GM23338 (cell line): ENCODE results near the gene FER. TPM values are rescaled to one million over a fixed set of nuclear protein-coding genes. Genes with fewer than 3 reads are reported as not detected.

Source experiments
- ATAC-seq: fragments of 200-7000 bp; cut with Tn5 transposase; 3 replicates; pipeline ENCODE4 v1.9.1; 2020
- DNase-seq: peaks from one replicate; pipeline ENCODE4 v3.0.0-alpha.2; 2015; ENCODE audit warnings: low spot score
- H2AFZ ChIP-seq: fragments of 200-600 bp; sonication (generic); 2 replicates; pipeline ENCODE4 v1.8.0; 2016; ENCODE audit warnings: antibody characterized with exemption, mild to moderate bottlenecking, moderate library complexity
- H3F3A ChIP-seq: fragments of 200-600 bp; sonication (generic); replicated peaks from 2 replicates; pipeline ENCODE4 v1.8.0; 2017; ENCODE audit warnings: antibody characterized with exemption, mixed run types, low read depth
- H3K27ac ChIP-seq: fragments of 200-600 bp; sonication (generic); 2 replicates; pipeline ENCODE4 v1.6.1; 2016; ENCODE audit warnings: low read depth
- H3K27me3 ChIP-seq: fragments of 200-600 bp; sonication (generic); 2 replicates; pipeline ENCODE4 v1.8.0; 2016; ENCODE audit warnings: mild to moderate bottlenecking, mixed run types, moderate library complexity; ENCODE audit not compliant: insufficient read depth
- H3K36me3 ChIP-seq: fragments of 200-600 bp; sonication (generic); 2 replicates; pipeline ENCODE4 v1.8.0; 2016; ENCODE audit warnings: mild to moderate bottlenecking; ENCODE audit not compliant: insufficient read depth
- H3K4me1 ChIP-seq: fragments of 200-600 bp; sonication (generic); 2 replicates; pipeline ENCODE4 v1.8.0; 2016; ENCODE audit warnings: mild to moderate bottlenecking, moderate library complexity; ENCODE audit not compliant: insufficient read depth
- H3K4me2 ChIP-seq: fragments of 200-600 bp; sonication (generic); 2 replicates; pipeline ENCODE4 v1.7.1; 2017; ENCODE audit warnings: mixed run types
- H3K4me3 ChIP-seq: fragments of 200-600 bp; sonication (generic); 2 replicates; pipeline ENCODE4 v1.6.1; 2016; ENCODE audit warnings: mixed run types
- H3K79me2 ChIP-seq: fragments of 200-600 bp; sonication (generic); replicated peaks from 2 replicates; pipeline ENCODE4 v1.8.0; 2017; ENCODE audit warnings: mild to moderate bottlenecking; ENCODE audit not compliant: insufficient read depth
- H3K9me2 ChIP-seq: fragments of 200-600 bp; sonication (generic); 2 replicates; pipeline ENCODE4 v1.8.0; 2017; ENCODE audit not compliant: insufficient read depth
- H4K20me1 ChIP-seq: fragments of 200-600 bp; sonication (generic); replicated peaks from 2 replicates; pipeline ENCODE4 v1.8.0; 2017; ENCODE audit warnings: mild to moderate bottlenecking; ENCODE audit not compliant: insufficient read depth
- H3K27ac Mint-ChIP-seq: 2 replicates; pipeline ENCODE4 v1.8.0; 2020; ENCODE audit warnings: inconsistent platforms, mild to moderate bottlenecking, moderate library complexity, mixed read lengths
- H3K27me3 Mint-ChIP-seq: 3 replicates; pipeline ENCODE4 v1.8.0; 2022; ENCODE audit warnings: low read depth, mild to moderate bottlenecking, moderate library complexity, mixed read lengths, inconsistent platforms; ENCODE audit not compliant: insufficient read depth, poor library complexity
- H3K36me3 Mint-ChIP-seq: 3 replicates; pipeline ENCODE4 v1.8.0; 2021; ENCODE audit warnings: low read depth, mild to moderate bottlenecking, inconsistent platforms, moderate library complexity, mixed read lengths
- H3K4me1 Mint-ChIP-seq: 3 replicates; pipeline ENCODE4 v1.8.0; 2020; ENCODE audit warnings: mild to moderate bottlenecking, inconsistent platforms, mixed read lengths
- H3K4me3 Mint-ChIP-seq: 3 replicates; pipeline ENCODE4 v1.8.0; 2021; ENCODE audit warnings: moderate library complexity, mild to moderate bottlenecking, inconsistent platforms, mixed read lengths
- H3K9me3 Mint-ChIP-seq: 3 replicates; pipeline ENCODE4 v1.8.0; 2020; ENCODE audit warnings: moderate library complexity, mild to moderate bottlenecking, inconsistent platforms, mixed read lengths
- CREB1 ChIP-seq: fragments of 250-450 bp; sonication (Bioruptor Pico); IDR thresholded peaks from 2 replicates; pipeline ENCODE4 v1.5.0; 2020; ENCODE audit warnings: low read depth, mild to moderate bottlenecking, moderate library complexity
- CTCF ChIP-seq, 2 experiments: fragments of 200-600 bp in 1 of 2; sonication (generic) in 1 of 2; conservative IDR thresholded peaks; 2 replicates each; pipeline versions ENCODE4 v1.5.1 to v1.6.1; 2016 to 2017; ENCODE audit warnings: antibody characterized with exemption in 2 of 2, low read depth in 2 of 2, mild to moderate bottlenecking in 2 of 2, moderate library complexity in 1 of 2
- EZH2 ChIP-seq: fragments of 200-600 bp; sonication (generic); IDR thresholded peaks from one replicate; pipeline ENCODE4 v1.8.0; 2017; ENCODE audit warnings: antibody characterized with exemption, mild to moderate bottlenecking, low read depth; ENCODE audit not compliant: unreplicated experiment
- EZH2phosphoT487 ChIP-seq: fragments of 200-600 bp; sonication (generic); IDR thresholded peaks from one replicate; pipeline ENCODE4 v1.8.1; 2018; ENCODE audit warnings: antibody characterized with exemption; ENCODE audit not compliant: unreplicated experiment
- JUNB ChIP-seq: IDR thresholded peaks from one replicate; pipeline ENCODE4 v1.6.1; 2016; ENCODE audit warnings: antibody characterized with exemption; ENCODE audit not compliant: unreplicated experiment
- NANOG ChIP-seq: IDR thresholded peaks from 2 replicates; pipeline ENCODE4 v1.6.1; 2016; ENCODE audit warnings: antibody characterized with exemption, borderline replicate concordance
- POLR2AphosphoS5 ChIP-seq: IDR thresholded peaks from 2 replicates; pipeline ENCODE4 v1.6.1; 2016; ENCODE audit warnings: antibody characterized with exemption, low read depth
- STAT1 ChIP-seq: IDR thresholded peaks from one replicate; pipeline ENCODE4 v1.6.1; 2016; ENCODE audit warnings: antibody characterized with exemption; ENCODE audit not compliant: unreplicated experiment
- ZNF114 ChIP-seq: fragments of 250-450 bp; sonication (Bioruptor Pico); IDR thresholded peaks from 2 replicates; pipeline ENCODE4 v1.5.0; 2020; ENCODE audit warnings: mild to moderate bottlenecking, moderate library complexity
- ZNF331 ChIP-seq: fragments of 250-450 bp; sonication (Bioruptor Pico); IDR thresholded peaks from 2 replicates; pipeline ENCODE4 v1.5.0; 2020; ENCODE audit warnings: low read depth, mild to moderate bottlenecking, moderate library complexity
- ZNF462 ChIP-seq: fragments of 250-450 bp; sonication (Bioruptor Pico); IDR thresholded peaks from 2 replicates; pipeline ENCODE4 v1.5.0; 2020; ENCODE audit warnings: mild to moderate bottlenecking, moderate library complexity
- polyA plus RNA-seq: library from polyadenylated mRNA; unstranded; fragments of >200 nt; fragmentation: Nextera tagmentation; extraction: Ambion mirVana; gene quantifications from 2 replicates; pipeline ENCODE4 v1.2.1, GENCODE V29; 2016
- total RNA-seq: library from RNA; depleted of rRNA; stranded (reverse); fragments of >200 nt; shearing (Covaris generic); gene quantifications from 2 replicates; pipeline ENCODE4 v1.2.3, GENCODE V29; 2014
- TF ChIP-seq, protein P1 (sequence below): IDR thresholded peaks from 2 replicates; pipeline ENCODE4 v1.6.1; 2016; ENCODE audit warnings: antibody characterized with exemption
- TF ChIP-seq, protein P2 (sequence below): IDR thresholded peaks from one replicate; pipeline ENCODE4 v1.6.1; 2018; ENCODE audit warnings: antibody characterized with exemption; ENCODE audit not compliant: unreplicated experiment

FER gene
- total and polyA plus RNA-seq, 2 experiments from 2014 or later: 17.4 to 34.8 TPM

GRCh38 chr5:108765647-108766046 is 17.9 kb downstream of the FER start:
- Histone ChIP-seq H3K4me3 (no peak overlapping the region), H3F3A (no peaks in the 10 kb centered on the region), H3K4me1 (peaks cover 22% of the 10 kb centered on the region), H3K27me3 (no peaks in the 10 kb centered on the region), H3K36me3 (no peaks in the 10 kb centered on the region), H4K20me1 (no peaks in the 10 kb centered on the region), H2AFZ (no peak overlapping the region), H3K9me2 (no peaks in the 10 kb centered on the region), H3K4me2 (no peak overlapping the region), H3K79me2 (peaks cover 4% of the 10 kb centered on the region), H3K27ac (no peak overlapping the region)
- H3K36me3 Mint-ChIP-seq: peaks cover under 1% of the 10 kb centered on the region; the same call in 1 of the 3 replicates
- H3K27ac Mint-ChIP-seq: no peak overlapping the region
- H3K9me3 Mint-ChIP-seq: no peaks in the 10 kb centered on the region
- H3K27me3 Mint-ChIP-seq: no peaks in the 10 kb centered on the region
- DNase-seq: no peak
- no peak for ATAC-seq
- peaks cover 23% of the 10 kb centered on the region for H3K4me1 Mint-ChIP-seq
- no peak for TF ChIP-seq ZNF462 (CRISPR knock-in tag)
- no peak for TF ChIP-seq ZNF114 (CRISPR knock-in tag)
- no peak for TF ChIP-seq STAT1
- no peak for TF ChIP-seq ZNF331
- TF ChIP-seq CTCF (conservative IDR thresholded peaks at IDR 0.05; ENCODE audit: low read depth in 2 of 2): no peak
- TF ChIP-seq JUNB: no peak
- TF ChIP-seq, protein P1, sequence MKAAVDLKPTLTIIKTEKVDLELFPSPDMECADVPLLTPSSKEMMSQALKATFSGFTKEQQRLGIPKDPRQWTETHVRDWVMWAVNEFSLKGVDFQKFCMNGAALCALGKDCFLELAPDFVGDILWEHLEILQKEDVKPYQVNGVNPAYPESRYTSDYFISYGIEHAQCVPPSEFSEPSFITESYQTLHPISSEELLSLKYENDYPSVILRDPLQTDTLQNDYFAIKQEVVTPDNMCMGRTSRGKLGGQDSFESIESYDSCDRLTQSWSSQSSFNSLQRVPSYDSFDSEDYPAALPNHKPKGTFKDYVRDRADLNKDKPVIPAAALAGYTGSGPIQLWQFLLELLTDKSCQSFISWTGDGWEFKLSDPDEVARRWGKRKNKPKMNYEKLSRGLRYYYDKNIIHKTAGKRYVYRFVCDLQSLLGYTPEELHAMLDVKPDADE: no peak
- TF ChIP-seq EZH2: no peak
- TF ChIP-seq POLR2AphosphoS5: no peak
- TF ChIP-seq CREB1 (CRISPR knock-in tag): no peak
- TF ChIP-seq, protein P2, sequence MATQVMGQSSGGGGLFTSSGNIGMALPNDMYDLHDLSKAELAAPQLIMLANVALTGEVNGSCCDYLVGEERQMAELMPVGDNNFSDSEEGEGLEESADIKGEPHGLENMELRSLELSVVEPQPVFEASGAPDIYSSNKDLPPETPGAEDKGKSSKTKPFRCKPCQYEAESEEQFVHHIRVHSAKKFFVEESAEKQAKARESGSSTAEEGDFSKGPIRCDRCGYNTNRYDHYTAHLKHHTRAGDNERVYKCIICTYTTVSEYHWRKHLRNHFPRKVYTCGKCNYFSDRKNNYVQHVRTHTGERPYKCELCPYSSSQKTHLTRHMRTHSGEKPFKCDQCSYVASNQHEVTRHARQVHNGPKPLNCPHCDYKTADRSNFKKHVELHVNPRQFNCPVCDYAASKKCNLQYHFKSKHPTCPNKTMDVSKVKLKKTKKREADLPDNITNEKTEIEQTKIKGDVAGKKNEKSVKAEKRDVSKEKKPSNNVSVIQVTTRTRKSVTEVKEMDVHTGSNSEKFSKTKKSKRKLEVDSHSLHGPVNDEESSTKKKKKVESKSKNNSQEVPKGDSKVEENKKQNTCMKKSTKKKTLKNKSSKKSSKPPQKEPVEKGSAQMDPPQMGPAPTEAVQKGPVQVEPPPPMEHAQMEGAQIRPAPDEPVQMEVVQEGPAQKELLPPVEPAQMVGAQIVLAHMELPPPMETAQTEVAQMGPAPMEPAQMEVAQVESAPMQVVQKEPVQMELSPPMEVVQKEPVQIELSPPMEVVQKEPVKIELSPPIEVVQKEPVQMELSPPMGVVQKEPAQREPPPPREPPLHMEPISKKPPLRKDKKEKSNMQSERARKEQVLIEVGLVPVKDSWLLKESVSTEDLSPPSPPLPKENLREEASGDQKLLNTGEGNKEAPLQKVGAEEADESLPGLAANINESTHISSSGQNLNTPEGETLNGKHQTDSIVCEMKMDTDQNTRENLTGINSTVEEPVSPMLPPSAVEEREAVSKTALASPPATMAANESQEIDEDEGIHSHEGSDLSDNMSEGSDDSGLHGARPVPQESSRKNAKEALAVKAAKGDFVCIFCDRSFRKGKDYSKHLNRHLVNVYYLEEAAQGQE: no peak
- no peak for TF ChIP-seq NANOG
- TF ChIP-seq EZH2phosphoT487: no peak
- no peak overlapping the region for H3K4me3 Mint-ChIP-seq
